K562 (cell line): ENCODE data around the gene EML5. TPM values are rescaled to one million over a fixed set of nuclear protein-coding genes. Genes with fewer than 3 reads are reported as not detected.

ENCODE experiments used
- ATAC-seq: fragments of 200-7000 bp; cut with Tn5 transposase; 3 replicates; pipeline ENCODE4 v1.9.1; 2020; ENCODE audit warnings: moderate library complexity
- BruUV-seq: library from RNA; stranded (reverse); fragments of 400-500 nt; replicated peaks from 2 replicates; lab custom pipeline; 2021; lab: Mats Ljungman, UMichigan
- CTCF ChIA-PET: fragments of 300-600 bp; formaldehyde crosslinking; extraction: SDS; loops from one replicate; lab custom pipeline; 2021; ENCODE audit warnings: low intra/inter-chr PET ratio; lab: Yijun Ruan, JAX
- POLR2A ChIA-PET: fragments of 300-600, 350-650 bp; sonication (Branson Sonifier 250); formaldehyde crosslinking; extraction: SDS; loops from one replicate; lab custom pipeline; 2021; ENCODE audit warnings: antibody characterized with exemption, inconsistent platforms; lab: Yijun Ruan, JAX
- DNase-seq, 4 experiments: peaks; one replicate each; pipeline versions ENCODE4 v3.0.0 to v3.0.0-alpha.2; 2011 to 2018; ENCODE audit warnings: low spot score in 3 of 4, mixed read lengths in 3 of 4; ENCODE audit errors: extremely low read depth in 1 of 4
- FAIRE-seq: peaks from 2 replicates; lab custom pipeline; 2011; peaks lifted over from hg19 to GRCh38; lab: Jason Lieb, UNC
- H2AFZ ChIP-seq: 2 replicates; pipeline ENCODE4 v1.6.0; 2011; ENCODE audit warnings: low read depth, low read length, control low read depth, inconsistent platforms
- H3K27ac ChIP-seq: fragments of 200-600 bp; 3 replicates; pipeline ENCODE4 v1.8.0; 2011; ENCODE audit warnings: low read depth, mild to moderate bottlenecking, control low read depth, inconsistent platforms, low read length, moderate library complexity, mixed read lengths; ENCODE audit errors: extremely low read depth
- H3K27me3 ChIP-seq, 2 experiments: fragments of 300-600 bp in 1 of 2; 2 replicates in 1 of 2; 3 replicates in 1 of 2; pipeline versions ENCODE4 v1.6.0 to v1.8.0; 2011; ENCODE audit warnings: inconsistent platforms in 2 of 2, low read length in 2 of 2, mild to moderate bottlenecking in 1 of 2, mixed read lengths in 1 of 2, moderate library complexity in 1 of 2; ENCODE audit not compliant: control insufficient read depth in 2 of 2, insufficient read depth in 2 of 2
- H3K36me3 ChIP-seq: fragments of 300-600 bp; 3 replicates; pipeline ENCODE4 v1.8.0; 2011; ENCODE audit warnings: mild to moderate bottlenecking, low read length, inconsistent platforms; ENCODE audit not compliant: control insufficient read depth, insufficient read depth
- H3K4me1 ChIP-seq, 2 experiments: fragments of 200-600 bp in 1 of 2; replicated peaks in 1 of 2; 2 replicates in 1 of 2; 3 replicates in 1 of 2; pipeline versions ENCODE4 v1.5.1 to v1.8.0; 2011; ENCODE audit warnings: inconsistent platforms in 2 of 2, low read length in 2 of 2, mild to moderate bottlenecking in 1 of 2, mixed read lengths in 1 of 2, moderate library complexity in 1 of 2; ENCODE audit not compliant: control insufficient read depth in 2 of 2, insufficient read depth in 2 of 2
- H3K4me2 ChIP-seq: 2 replicates; pipeline ENCODE4 v1.6.1; 2011; ENCODE audit warnings: low read length, control low read depth, inconsistent platforms, mixed read lengths; ENCODE audit not compliant: insufficient read depth
- H3K4me3 ChIP-seq: fragments of 200-600 bp; sonication (generic), shearing (Covaris generic); 2 replicates; pipeline ENCODE4 v1.5.1; 2016; ENCODE audit warnings: control low read depth, inconsistent platforms
- H3K79me2 ChIP-seq: fragments of 200-600 bp; 3 replicates; pipeline ENCODE4 v1.8.0; 2011; ENCODE audit warnings: low read length, inconsistent platforms; ENCODE audit not compliant: control insufficient read depth, insufficient read depth
- H3K9ac ChIP-seq, 2 experiments: 2 replicates each; pipeline versions ENCODE4 v1.6.0 to v1.6.1; 2011; ENCODE audit warnings: low read depth in 2 of 2, low read length in 2 of 2, control low read depth in 1 of 2, inconsistent platforms in 1 of 2, mild to moderate bottlenecking in 1 of 2, mixed read lengths in 1 of 2; ENCODE audit not compliant: insufficient read depth in 1 of 2
- H3K9me1 ChIP-seq: one replicate; pipeline ENCODE4 v1.6.0; 2011; ENCODE audit warnings: inconsistent platforms, mild to moderate bottlenecking, low read length, moderate library complexity; ENCODE audit not compliant: control insufficient read depth, insufficient read depth
- H3K9me3 ChIP-seq: replicated peaks from 2 replicates; pipeline ENCODE4 v1.5.1; 2011; ENCODE audit warnings: low read depth, low read length, inconsistent platforms; ENCODE audit not compliant: control insufficient read depth, insufficient read depth
- H4K20me1 ChIP-seq: replicated peaks from 2 replicates; pipeline ENCODE4 v1.6.1; 2011; ENCODE audit warnings: low read length, inconsistent platforms, mixed read lengths; ENCODE audit not compliant: control insufficient read depth, insufficient read depth
- PRMT5 ChIP-seq: sonication (generic); formaldehyde crosslinking; IDR thresholded peaks from 2 replicates; pipeline ENCODE4 v1.5.0; 2020; ENCODE audit warnings: missing genetic modification reagents
- ZNF175 ChIP-seq: fragments of 200-800 bp; sonication (Bioruptor generic); IDR thresholded peaks from 2 replicates; pipeline ENCODE4 v1.6.1; 2016; ENCODE audit warnings: low read depth, mild to moderate bottlenecking, missing genetic modification characterization, missing compliant biosample characterization
- ZNF316 ChIP-seq: fragments of 450-650 bp; IDR thresholded peaks from 2 replicates; pipeline ENCODE4 v1.6.1; 2016
- WGBS: fragments of 100-300 bp; shearing (Covaris generic); methylation state at CpG from one replicate; pipeline ENCODE4 v1.1.6; 2016; ENCODE audit warnings: low coverage, mixed read lengths; ENCODE audit not compliant: insufficient coverage; ENCODE audit errors: missing lambda C conversion rate; 5-methylcytosine and 5-hydroxymethylcytosine counted together
- in situ Hi-C: fragments of 300-500 bp; cut with MboI; formaldehyde crosslinking; loops from 4 replicates; pipeline ENCODE4 v1.15.0; 2018; ENCODE audit warnings: inconsistent platforms, mixed read lengths
- intact Hi-C: fragments of 100-400 bp; cut with micrococcal nuclease; formaldehyde crosslinking; loops from 2 replicates; pipeline ENCODE4 v1.14.2; 2022
- polyA plus RNA-seq, 8 experiments: library from polyadenylated mRNA; depleted of rRNA in 4 of 8; stranded (reverse) in 5 of 8; unstranded in 3 of 8; fragments of >200 nt; fragmentation: Nextera tagmentation in 2 of 8; fragmentation: Illumina TruSeq in 1 of 8; extraction: Ambion mirVana in 2 of 8; extraction: Trizol in 1 of 8; gene quantifications; 2 replicates each; pipeline versions ENCODE4 v1.2.1 to v1.2.3, GENCODE V29; 2011 to 2014; ENCODE audit warnings: inconsistent platforms in 1 of 8, missing spikeins in 1 of 8
- total RNA-seq, 7 experiments: library from RNA; depleted of rRNA in 6 of 7; stranded (reverse); fragments of >200 nt in 6 of 7; fragmentation: Illumina TruSeq in 2 of 7; extraction: Trizol in 2 of 7; gene quantifications; 2 replicates each; pipeline versions ENCODE4 v1.2.1 to v1.2.3, GENCODE V29; 2011 to 2021; ENCODE audit warnings: low replicate concordance in 1 of 7
- TF ChIP-seq, protein P1 (sequence below): fragments of 200-800 bp; sonication (Bioruptor generic); IDR thresholded peaks from 2 replicates; pipeline ENCODE4 v1.6.1; 2017; ENCODE audit warnings: missing genetic modification characterization, missing compliant biosample characterization
- TF ChIP-seq, protein P2 (sequence below): sonication (generic); formaldehyde crosslinking; IDR thresholded peaks from 2 replicates; pipeline ENCODE4 v1.8.0; 2022; ENCODE audit warnings: missing genetic modification reagents, mild to moderate bottlenecking, borderline replicate concordance

Gene EML5
- total and polyA plus RNA-seq, 9 of the 15 experiments (the other 6 are each of a cell fraction or from before 2014, with no cell fraction given), result 0.06 to 0.34 (median 0.22) TPM

DNA sequence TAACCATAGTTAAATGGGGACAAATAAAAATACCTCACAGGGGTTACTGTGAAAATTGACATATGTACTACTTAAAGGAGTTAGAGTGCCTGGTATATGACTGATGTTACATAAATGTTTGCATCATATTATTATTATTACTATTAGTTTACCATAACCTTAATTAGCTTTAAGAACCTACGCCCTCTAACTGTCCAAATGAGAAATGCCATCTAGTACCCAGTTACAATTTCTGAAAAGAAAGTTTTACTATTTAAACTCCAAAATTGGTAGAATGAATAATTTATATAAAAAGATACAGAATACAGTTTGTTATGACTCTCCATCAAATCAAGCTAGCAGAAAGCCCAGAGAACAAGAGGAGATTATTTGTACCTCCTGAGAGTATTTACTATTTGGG is 42.3 kb downstream of the EML5 start (continued):
- TF ChIP-seq, protein P1, sequence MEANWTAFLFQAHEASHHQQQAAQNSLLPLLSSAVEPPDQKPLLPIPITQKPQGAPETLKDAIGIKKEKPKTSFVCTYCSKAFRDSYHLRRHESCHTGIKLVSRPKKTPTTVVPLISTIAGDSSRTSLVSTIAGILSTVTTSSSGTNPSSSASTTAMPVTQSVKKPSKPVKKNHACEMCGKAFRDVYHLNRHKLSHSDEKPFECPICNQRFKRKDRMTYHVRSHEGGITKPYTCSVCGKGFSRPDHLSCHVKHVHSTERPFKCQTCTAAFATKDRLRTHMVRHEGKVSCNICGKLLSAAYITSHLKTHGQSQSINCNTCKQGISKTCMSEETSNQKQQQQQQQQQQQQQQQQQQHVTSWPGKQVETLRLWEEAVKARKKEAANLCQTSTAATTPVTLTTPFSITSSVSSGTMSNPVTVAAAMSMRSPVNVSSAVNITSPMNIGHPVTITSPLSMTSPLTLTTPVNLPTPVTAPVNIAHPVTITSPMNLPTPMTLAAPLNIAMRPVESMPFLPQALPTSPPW (CRISPR knock-in tag), result no peak
- TF ChIP-seq PRMT5, result no peak
- no peak for TF ChIP-seq ZNF175

DNA sequence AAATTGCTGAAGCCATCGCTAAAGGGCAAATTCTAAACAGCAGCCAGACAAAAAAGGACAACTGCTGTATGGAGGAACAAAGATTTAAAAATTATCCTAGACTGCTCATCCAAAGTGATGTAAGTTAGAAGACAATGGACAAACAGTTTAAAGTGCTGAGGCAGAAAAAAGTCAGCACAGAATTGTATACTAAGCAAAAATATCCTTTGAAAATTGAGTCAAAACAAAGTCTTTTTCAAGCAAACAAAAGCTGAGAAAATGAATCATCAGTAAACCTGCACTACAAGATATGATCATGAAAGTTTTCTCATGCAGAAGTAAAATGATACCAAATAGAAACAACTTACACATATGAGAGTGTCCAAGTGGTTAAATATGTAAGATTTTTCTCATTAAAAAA is 43.6 kb downstream of the EML5 start:
- peak; percentile 32; the same call in 1 of the 2 replicates for TF ChIP-seq ZNF316
- TF ChIP-seq, protein P2, sequence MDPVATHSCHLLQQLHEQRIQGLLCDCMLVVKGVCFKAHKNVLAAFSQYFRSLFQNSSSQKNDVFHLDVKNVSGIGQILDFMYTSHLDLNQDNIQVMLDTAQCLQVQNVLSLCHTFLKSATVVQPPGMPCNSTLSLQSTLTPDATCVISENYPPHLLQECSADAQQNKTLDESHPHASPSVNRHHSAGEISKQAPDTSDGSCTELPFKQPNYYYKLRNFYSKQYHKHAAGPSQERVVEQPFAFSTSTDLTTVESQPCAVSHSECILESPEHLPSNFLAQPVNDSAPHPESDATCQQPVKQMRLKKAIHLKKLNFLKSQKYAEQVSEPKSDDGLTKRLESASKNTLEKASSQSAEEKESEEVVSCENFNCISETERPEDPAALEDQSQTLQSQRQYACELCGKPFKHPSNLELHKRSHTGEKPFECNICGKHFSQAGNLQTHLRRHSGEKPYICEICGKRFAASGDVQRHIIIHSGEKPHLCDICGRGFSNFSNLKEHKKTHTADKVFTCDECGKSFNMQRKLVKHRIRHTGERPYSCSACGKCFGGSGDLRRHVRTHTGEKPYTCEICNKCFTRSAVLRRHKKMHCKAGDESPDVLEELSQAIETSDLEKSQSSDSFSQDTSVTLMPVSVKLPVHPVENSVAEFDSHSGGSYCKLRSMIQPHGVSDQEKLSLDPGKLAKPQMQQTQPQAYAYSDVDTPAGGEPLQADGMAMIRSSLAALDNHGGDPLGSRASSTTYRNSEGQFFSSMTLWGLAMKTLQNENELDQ, result no peak
- TF ChIP-seq, all 486 proteins: peak for 1
- H3K79me2 ChIP-seq, result no peaks in the 10 kb centered on the region
- H3K4me1 ChIP-seq, result no peaks in the 10 kb centered on the region
- H4K20me1 ChIP-seq, result no peaks in the 10 kb centered on the region
- intact Hi-C loops (no loop called here), in situ Hi-C loops (no loop called here)
- no peak for FAIRE-seq
- H3K4me2 ChIP-seq, result no peak overlapping the region
- POLR2A ChIA-PET, result no interaction called here
- no peak for ATAC-seq
- H3K4me3 ChIP-seq, result no peak overlapping the region
- no peaks in the 10 kb centered on the region for H3K9me1 ChIP-seq
- 42% methylated on average over 1 of the region's 1 CpG for WGBS
- no peaks in the 10 kb centered on the region for H3K36me3 ChIP-seq
- CTCF ChIA-PET, result interaction anchor here (0.6 kb wide), 1 partner anchor 39 kb away, joined by 3 read pairs; no protein-coding TSS in a partner anchor
- no peak overlapping the region for H3K9ac ChIP-seq
- no peak overlapping the region for H2AFZ ChIP-seq
- H3K9me3 ChIP-seq, result no peaks in the 10 kb centered on the region
- DNase-seq, result no peak
- H3K27me3 ChIP-seq, result no peaks in the 10 kb centered on the region; a peak in 1 of 5 replicates
- no peak overlapping the region for H3K27ac ChIP-seq
- no TSS peak for BruUV-seq
